ENCODE measurements around the gene FAM111B. TPM values are rescaled to one million over a fixed set of nuclear protein-coding genes. Genes with fewer than 3 reads are reported as not detected.

FAM111B gene
- total and polyA plus RNA-seq, 2 experiments from 2014 or later = 1.8 to 3.5 TPM

DNA sequence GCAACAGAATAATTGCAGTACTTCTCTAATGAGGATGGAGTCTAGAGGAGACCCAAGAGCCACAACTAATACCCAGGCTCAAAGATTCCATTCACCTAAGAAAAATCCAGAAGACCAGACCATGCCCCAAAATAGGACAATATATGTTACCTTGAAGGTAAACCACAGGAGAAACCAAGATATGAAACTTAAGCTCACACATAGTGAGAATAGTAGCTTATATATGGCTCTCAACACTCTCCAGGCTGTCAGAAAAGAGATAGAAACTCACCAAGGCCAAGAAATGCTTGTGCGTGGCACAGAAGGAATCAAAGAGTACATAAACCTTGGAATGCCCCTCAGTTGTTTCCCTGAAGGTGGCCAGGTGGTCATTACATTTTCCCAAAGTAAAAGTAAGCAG is 44.7 kb downstream of the FAM111B start:
- no peak overlapping the region for H3K27ac ChIP-seq
- no peak for DNase-seq (ENCODE audit: low read depth in 1 of 2, low spot score in 1 of 2)
- H3K36me3 ChIP-seq = no peaks in the 10 kb centered on the region
- H3K27me3 ChIP-seq = no peaks in the 10 kb centered on the region
- no peak overlapping the region for H3K4me3 ChIP-seq
- H3K4me1 ChIP-seq (ENCODE audit: low read depth) = no peaks in the 10 kb centered on the region
- TF ChIP-seq, protein P1, sequence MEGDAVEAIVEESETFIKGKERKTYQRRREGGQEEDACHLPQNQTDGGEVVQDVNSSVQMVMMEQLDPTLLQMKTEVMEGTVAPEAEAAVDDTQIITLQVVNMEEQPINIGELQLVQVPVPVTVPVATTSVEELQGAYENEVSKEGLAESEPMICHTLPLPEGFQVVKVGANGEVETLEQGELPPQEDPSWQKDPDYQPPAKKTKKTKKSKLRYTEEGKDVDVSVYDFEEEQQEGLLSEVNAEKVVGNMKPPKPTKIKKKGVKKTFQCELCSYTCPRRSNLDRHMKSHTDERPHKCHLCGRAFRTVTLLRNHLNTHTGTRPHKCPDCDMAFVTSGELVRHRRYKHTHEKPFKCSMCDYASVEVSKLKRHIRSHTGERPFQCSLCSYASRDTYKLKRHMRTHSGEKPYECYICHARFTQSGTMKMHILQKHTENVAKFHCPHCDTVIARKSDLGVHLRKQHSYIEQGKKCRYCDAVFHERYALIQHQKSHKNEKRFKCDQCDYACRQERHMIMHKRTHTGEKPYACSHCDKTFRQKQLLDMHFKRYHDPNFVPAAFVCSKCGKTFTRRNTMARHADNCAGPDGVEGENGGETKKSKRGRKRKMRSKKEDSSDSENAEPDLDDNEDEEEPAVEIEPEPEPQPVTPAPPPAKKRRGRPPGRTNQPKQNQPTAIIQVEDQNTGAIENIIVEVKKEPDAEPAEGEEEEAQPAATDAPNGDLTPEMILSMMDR (IDR thresholded peaks at IDR 0.05; ENCODE audit: low read depth, low read length) = no peak
- H3K9me3 ChIP-seq (ENCODE audit: low read depth) = no peaks in the 10 kb centered on the region

DNA sequence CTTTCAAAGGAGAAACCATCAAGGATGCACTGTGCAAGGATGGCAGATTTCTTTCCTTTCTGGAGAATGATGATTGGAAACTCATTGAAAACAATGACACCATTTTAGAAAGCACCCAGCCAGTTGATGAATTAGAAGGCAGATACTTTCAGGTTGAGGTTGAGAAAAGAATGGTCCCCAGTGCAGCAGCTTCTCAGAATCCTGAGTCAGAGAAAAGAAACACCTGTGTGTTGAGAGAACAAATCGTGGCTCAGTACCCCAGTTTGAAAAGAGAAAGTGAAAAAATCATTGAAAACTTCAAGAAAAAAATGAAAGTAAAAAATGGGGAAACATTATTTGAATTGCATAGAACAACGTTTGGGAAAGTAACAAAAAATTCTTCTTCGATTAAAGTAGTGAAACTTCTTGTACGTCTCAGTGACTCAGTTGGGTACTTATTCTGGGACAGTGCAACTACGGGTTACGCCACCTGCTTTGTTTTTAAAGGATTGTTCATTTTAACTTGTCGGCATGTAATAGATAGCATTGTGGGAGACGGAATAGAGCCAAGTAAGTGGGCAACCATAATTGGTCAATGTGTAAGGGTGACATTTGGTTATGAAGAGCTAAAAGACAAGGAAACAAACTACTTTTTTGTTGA is 45.4 kb downstream of the FAM111B start:
- no peak for DNase-seq (ENCODE audit: low read depth in 1 of 2, low spot score in 1 of 2)
- TF ChIP-seq, protein P1 (IDR thresholded peaks at IDR 0.05; ENCODE audit: low read depth, low read length) = no peak
- H3K36me3 ChIP-seq = no peaks in the 10 kb centered on the region

DNA sequence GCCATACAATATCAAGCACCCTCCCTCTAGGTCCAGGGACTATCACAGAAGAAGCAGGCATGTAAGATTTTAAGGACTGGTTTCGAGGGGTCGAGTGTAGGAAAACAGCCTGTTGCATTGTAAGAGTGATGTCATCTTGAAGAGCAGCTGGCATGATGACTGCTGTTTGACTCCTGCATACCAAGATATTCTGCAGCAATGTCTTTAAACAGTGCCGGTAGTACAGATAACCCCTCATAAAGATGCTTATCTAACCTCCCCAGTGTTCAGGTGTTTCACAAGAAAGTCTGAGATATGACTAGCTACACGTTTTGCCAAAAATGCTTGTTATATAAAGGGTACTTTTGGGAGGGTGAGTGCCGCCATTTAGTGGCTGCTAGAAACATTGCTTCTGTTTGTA is 47.6 kb downstream of the FAM111B start:
- Histone ChIP-seq H3K36me3 (no peaks in the 10 kb centered on the region), H3K4me1 (ENCODE audit: low read depth) (no peaks in the 10 kb centered on the region), H3K27me3 (no peaks in the 10 kb centered on the region), H3K9me3 (ENCODE audit: low read depth) (no peaks in the 10 kb centered on the region), H3K4me3 (no peak overlapping the region), H3K27ac (no peak overlapping the region)
- DNase-seq (ENCODE audit: low read depth in 1 of 2, low spot score in 1 of 2) = no peak
- TF ChIP-seq, protein P1 (IDR thresholded peaks at IDR 0.05; ENCODE audit: low read depth, low read length) = no peak

More for the DNA sequence above, 45.4 kb downstream of the FAM111B start:
- Histone ChIP-seq H3K27me3 (no peaks in the 10 kb centered on the region), H3K4me1 (ENCODE audit: low read depth) (no peaks in the 10 kb centered on the region), H3K27ac (no peak overlapping the region), H3K9me3 (ENCODE audit: low read depth) (no peaks in the 10 kb centered on the region), H3K4me3 (no peak overlapping the region)

DNA sequence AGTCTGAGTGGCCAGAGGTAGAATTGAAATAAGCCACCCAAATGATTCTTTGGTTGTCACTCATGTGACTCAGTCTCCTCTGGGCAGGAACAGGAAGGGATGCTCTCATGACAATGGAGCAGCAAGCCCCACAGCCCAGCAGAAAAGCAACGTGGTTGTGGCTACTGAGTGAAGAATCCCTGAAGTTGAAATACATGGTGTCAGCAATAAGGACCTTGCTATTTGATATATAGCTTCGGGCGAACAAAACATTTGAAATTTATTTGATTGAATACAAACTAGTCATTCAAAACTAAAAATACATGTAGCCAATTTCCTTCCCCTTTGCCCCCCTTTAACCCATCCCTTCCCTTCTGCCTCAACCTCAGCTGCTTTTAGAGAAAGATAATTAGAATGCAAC is 50.4 kb downstream of the FAM111B start:
- TF ChIP-seq, protein P1 (IDR thresholded peaks at IDR 0.05; ENCODE audit: low read depth, low read length) = no peak
- H3K9me3 ChIP-seq (ENCODE audit: low read depth) = no peaks in the 10 kb centered on the region
- H3K4me3 ChIP-seq = no peak overlapping the region
- no peak overlapping the region for H3K27ac ChIP-seq
- H3K27me3 ChIP-seq = no peaks in the 10 kb centered on the region
- no peaks in the 10 kb centered on the region for H3K36me3 ChIP-seq
- DNase-seq (ENCODE audit: low read depth in 1 of 2, low spot score in 1 of 2) = no peak
- no peaks in the 10 kb centered on the region for H3K4me1 ChIP-seq (ENCODE audit: low read depth)

DNA sequence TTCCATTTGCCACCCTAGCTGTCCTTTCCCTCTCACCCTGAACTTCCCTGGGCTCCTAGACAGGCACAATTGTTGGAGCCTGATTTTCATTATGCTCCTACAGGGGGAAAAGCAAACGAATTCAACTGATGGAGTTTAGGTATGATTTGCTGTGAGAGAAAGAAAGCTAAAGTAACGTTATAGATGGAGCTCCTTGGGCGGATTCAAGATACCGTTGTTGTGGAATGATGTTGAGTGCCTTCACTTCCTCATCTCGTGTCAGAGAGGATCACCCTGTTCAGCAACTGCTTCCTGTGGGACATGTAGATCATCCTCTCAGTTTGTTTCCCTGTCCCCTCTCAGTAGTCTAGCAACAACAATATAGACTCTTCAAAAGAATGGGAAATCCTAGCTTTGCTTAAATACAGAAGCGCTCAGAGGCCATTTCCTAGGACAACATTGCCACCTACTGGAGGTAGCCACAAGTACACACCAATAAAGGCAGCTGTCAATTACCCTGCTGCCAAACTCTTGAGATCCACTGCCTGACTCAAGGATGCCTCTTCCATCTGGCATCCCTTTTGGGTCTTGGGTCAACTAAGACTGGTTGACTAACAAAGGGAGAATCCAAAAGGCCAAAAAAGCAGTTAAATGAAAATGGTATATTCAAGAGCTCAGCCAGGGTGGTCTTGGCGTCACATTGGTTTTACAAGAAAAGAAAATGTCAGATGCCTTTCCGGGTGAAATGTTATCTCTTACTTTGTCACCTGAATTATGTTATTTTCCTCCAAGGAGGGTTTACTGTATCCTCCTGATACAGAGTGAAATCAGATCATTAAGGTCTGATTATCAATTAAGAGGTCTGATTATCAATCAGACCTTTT is 51.4 kb downstream of the FAM111B start:
- TF ChIP-seq, protein P1 (IDR thresholded peaks at IDR 0.05; ENCODE audit: low read depth, low read length) = peak; percentile 86
- Histone ChIP-seq H3K4me3 (no peak overlapping the region), H3K27me3 (no peaks in the 10 kb centered on the region), H3K4me1 (ENCODE audit: low read depth) (no peaks in the 10 kb centered on the region), H3K27ac (no peak overlapping the region), H3K9me3 (ENCODE audit: low read depth) (no peaks in the 10 kb centered on the region), H3K36me3 (no peaks in the 10 kb centered on the region)
- peak; percentile 62 to 82 for DNase-seq (ENCODE audit: low read depth in 1 of 2, low spot score in 1 of 2)

Measured in cardiac muscle cell (in vitro differentiated cells and primary cell).